Stimulated activated CD8-positive, alpha-beta memory T cell treated with anti-CD3 and anti-CD28 coated beads, Interleukin-4, amount 100 ng/mL, for 1 hour (primary cell): ENCODE results near the gene ATXN1.
"Not testable (repeated sequence)": the region's sequence is repeated elsewhere in the genome, so short reads cannot be mapped to it uniquely, and the experiment has no call there.

Experiments
- DNase-seq, 2 donors: peaks; one replicate each; pipeline ENCODE4 v3.0.0-alpha.2; 2020; ENCODE audit warnings: low read depth in 2 of 2, low spot score in 1 of 2

Gene ATXN1

DNA sequence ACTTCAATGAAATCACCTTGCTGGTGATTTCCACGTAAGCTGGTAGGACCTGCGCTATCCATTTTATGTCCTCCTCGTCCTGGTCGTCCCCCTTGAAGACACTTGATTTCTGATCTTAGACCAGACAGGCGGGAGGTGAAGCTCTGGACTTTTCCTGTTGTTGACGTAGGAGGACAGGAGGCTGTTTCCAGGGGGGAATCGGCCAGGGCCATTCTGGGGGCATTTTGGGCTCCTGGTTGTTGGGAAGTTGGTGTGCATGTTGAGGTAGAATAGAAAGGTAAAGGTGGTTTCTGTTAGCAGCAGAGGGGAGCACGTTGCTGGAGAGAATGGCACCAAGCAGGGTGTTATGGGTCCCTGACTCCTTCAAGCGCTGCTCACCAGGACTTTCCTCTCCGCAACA is 466.9 kb downstream of the ATXN1 start:
- DNase-seq = no peak

DNA sequence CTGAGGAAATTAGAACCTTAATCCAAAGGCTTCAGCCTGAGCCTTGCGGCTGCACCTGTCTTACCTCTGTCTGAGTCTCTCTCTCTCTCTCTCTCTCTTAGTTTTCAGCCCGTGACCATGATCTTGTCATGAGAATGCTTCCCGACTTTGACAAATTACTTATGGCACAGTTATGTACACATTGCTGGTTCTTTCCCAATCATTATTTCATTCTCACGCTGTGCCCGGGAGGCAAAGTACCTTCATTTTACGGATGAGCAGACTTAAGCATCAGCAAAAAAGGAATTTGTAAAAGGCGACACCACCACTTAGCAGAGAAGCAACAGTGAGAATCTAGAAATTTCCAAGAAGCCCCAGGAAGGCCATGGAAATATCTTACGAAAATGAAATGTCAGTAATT is 468.3 kb downstream of the ATXN1 start:
- DNase-seq = no peak

DNA sequence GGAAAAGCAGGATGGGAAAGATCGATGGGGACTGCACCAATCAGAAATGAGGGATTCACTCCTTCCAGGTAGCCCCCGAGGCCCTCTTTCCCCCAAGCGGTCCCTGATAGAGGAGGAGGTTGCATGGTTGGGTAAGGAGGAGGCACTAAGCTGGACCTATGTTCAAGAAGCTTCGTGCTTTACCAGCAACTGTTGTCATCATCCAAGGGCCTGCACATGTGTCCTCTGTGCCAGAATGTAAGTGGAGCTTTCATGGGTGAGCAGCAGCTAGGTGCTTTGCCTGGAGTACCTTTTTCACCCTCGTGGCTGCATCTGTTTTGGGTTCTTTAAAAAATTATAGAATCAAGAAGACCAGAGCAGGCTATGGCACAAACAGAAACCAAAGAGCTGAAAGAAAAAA is 468.8 kb downstream of the ATXN1 start:
- DNase-seq = no peak

DNA sequence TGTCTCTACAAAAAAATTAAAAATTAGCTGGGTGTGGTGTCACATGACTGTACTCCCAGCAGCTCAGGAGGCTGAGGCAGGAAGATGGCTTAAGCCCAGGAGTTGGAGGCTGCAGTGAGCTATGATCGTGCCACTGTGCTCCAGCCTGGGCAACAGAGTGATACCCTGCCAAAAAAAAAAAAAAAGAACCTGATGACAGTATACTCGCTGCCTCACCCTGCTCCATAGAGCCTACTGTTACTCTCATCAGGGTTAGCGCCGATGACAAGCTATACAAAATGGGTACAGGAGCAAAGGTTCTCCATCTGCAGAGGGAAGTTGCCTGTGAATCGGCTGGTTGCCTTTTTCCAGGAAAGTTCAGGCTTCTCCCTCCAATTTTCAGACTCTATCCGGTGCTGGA is 469.5 kb downstream of the ATXN1 start:
- no peak for DNase-seq

DNA sequence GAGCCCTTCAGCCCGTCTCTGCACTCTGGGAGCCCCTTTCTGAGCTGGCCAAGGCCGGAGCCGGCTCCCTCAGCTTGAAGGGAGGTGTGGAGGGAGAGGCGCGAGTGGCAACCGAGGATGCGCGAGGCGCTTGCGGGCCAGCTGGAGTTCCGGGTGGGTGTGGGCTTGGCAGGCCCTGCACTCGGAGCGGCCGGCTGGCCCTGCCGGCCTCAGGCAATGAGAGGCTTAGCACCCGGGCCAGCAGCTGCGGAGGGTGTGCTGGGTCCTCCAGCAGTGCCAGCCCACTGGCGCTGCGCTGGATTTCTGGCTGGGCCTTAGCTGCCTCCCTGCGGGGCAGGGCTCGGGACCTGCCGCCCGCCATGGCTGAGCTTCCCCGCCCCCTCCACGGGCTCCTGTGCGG is 473.1 kb downstream of the ATXN1 start:
- DNase-seq = no peak

DNA sequence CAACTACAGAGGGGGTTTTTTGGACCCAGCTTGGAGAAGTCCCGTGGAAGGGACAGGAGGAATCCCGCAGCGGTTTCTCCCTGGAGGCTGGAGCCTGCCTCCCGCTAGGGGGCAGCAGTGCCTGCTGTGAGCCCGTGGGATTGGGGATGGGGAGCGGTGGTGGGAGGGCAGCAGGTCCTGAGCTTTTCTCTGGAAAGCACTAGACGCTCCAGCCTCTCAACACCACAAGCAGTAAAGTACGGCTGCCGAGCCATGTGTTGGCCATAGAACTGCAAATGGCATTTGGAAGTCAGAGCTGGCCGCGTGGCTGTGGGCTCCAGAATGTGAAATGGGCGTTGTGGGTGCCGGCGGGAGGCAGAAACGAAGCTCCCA is 475.1 kb downstream of the ATXN1 start:
- no peak for DNase-seq

DNA sequence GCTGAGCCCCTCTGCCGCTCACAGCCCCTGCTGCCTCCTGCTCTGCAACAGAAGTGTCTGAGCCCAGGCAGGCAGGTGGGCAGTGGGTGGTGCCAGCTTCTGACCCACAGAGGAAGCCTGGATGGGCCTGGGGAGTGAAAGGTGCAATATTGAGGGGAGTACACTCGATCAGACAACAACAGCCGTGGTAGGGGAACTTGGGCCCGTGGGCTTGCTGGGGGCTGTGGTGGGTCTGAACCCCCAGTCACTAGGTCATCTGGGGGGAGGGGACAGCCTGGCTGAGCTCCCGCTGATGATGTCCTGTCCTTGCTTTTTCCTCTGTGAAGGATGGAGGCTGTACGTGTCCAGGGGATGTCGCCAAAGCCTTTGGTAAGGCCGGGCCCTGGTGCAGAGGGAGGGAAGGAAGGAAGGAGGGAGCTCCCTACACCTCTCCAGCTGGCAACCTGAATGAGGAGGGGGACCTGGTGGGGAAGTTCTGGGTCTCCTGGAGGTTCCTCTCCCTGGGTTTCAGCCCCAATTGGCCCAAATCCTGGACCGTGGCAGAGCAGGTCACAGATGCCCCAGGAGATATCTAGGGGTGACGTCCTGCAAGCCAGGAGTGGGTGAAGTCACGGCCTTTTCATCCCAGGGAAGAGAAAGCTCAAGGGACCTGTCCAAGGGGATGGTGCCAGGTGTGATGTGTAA is 475.7 kb downstream of the ATXN1 start:
- no peak for DNase-seq

DNA sequence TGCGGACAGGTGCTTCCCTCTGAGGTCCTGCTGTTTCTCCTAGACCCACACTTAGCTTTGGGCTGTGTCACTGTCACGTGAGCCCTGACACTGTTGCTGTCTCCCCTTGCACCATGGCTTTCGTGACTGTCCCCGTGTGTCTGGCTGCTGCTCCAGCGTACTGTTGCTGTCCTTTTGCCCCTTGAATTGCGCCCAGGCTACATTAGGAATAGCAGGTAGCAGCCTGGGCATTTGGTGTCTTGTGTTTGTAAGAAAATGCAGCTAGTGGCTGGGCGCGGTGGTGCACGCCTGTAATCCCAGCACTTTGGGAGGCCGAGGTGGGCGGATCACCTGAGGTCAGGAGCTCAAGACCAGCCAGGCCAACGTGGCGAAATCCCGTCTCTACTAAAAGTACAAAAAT is 476.8 kb downstream of the ATXN1 start:
- no peak for DNase-seq

DNA sequence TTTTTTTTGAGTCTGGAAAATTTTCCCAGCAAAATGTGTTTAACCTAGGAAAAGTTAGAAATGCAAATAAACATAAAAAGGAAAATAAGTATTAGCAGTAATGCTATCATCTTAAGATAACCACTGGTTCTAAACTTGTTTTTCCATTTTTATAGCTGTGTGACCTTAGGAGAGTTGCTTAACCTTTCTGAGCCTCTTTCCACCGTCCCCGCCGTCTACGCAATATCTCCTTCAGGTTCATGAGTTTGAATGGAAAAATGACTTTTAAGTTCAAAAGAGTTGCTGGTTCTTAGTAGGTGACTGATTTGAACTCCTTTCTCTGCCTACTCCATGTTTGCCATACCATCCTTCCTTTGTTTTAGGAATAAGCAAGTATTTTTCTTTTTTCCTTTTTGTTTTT is 478.9 kb downstream of the ATXN1 start:
- DNase-seq = no peak

DNA sequence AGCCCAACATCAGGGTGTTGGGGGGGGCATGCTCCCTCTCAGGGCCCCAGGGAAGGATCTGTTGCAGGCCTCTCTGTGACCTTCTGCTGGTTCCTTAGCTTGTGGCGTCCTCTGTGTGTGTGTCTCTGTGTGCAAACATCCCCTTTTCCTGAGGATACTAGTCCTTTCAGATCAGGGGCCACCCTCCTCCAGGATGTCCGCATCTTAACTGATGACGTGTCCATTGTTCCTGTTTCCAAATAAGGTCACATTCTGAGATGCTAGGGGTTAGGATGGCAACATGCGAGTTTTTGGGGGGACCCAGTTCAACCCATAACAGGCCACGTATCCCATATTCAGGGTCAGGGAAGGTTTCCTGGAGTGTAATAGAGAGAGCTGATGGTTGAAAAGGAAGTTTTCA is 482.0 kb downstream of the ATXN1 start:
- no peak for DNase-seq

DNA sequence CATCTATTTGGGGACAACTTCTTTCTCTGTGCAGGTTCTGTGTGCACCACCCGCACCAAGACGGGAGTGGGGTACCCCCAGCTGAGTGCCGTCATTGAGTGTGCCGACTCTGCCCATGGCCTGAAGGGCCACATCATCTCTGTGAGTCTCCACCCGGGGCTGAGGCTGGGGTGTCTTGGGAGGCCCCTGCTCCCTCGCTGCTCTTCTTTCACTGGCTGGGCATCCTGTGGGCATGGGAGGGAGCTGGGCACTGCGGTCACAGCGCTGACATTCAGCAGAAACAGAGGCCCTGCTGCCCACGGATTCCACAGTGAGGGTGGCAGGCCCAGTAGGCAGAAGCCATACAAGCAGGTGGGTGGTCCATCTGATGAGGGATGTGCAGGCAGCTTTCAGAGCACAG is 482.5 kb downstream of the ATXN1 start:
- no peak for DNase-seq

DNA sequence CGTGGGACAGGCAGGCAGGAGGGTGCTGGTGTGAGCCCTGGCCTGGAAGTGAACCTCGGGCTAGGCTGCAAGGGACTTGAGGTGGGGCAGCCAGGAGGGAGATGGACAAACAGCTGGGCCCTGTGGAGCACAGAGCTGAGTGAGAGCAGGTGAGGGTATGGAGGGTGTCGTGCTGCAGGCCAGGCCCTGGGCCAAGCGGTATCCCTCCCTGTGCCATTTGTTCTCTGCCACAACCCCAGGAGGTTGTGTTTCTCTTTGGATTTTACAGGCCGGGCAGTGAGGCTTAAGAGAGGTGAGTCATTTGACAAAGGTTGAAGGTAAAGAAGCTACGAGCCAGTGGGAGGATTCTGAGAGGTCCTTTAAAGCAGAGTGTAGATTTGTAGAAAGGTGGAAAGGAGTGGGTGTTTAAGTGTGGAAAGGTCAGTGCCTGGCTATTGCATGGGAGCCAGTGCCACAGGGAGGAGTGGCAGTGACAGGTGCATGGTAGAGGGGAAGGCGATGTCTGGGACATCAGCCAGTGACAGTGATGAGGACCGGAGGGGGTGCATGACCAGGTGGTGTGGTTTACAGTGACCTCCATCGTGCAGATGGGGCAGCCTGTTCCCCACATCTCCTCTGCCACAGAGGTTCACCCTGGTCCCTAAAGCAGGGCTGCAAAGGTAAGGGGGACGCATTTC is 483.1 kb downstream of the ATXN1 start:
- no peak for DNase-seq

DNA sequence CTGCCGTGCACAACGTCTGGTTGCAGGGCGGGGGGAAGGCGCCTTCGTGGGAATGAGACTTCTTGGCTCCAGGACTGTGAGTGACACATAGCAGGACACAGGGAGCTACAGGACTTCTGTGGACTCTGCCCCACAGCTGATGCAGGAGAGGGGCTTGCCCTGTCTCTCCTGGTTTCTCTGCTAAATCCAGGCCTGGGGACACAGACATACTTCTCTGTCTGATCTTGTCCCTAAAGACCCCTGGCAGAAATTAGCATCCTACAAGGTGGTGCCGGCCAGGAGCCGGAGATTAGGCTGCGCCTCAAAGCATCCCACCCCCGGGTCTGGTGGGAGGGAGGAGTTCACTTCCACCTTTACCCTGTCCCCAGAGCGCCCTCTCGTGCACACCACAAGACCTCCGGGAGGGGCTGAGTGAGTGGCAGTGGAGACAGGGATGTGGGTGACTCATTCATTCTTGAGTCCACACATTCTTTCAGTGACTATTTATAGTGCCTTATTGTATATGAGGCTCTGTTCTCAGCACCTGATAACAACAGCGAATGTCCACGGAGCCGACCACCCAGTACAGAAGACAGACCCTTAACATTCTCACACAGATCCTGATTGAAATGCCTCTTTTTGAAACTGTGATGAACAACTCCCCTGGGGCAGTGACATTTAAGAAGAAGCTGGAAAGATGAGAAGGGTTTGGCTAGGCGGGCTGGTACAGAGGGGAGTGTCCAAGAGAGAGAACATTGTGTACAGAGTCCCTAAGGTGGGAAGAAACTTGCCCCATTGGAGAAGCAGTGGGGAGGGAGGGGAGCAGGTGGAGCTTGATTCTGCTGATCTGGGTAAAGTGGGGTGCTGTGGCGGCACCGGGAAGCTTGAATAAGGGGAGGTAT is 483.9 kb downstream of the ATXN1 start:
- DNase-seq = no peak

DNA sequence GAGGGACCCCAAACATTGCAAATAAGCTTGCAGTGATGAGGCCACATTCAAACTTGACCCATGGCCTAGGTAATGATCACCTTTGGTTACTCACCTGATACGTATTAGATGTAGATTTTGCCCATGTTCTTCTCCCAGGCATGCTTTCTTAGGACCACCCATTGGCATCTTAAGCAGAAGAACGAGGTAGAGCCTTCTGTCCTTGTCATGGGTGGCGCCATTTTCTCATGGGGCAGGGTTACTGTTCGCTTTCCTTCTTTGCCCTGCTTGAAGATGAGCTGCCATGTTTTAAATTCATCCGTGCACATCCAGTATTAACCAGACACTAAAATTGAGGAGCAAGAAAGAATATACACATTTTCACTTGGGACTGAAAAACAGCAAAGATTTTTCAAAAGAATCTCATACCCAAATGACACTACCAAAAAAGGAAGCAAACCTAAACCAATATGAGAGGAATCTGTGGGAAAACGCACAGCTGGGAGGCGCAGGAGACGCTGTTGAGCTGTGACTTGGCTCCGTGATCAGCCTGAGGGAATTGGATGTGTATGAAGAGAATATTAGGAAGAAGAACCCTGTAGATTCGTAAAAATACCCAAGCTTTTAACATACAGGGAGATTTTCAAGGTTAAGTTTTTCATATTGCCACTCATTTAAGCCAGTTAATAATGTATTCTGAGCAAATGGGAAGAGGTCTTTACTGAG is 486.2 kb downstream of the ATXN1 start:
- no peak for DNase-seq

DNA sequence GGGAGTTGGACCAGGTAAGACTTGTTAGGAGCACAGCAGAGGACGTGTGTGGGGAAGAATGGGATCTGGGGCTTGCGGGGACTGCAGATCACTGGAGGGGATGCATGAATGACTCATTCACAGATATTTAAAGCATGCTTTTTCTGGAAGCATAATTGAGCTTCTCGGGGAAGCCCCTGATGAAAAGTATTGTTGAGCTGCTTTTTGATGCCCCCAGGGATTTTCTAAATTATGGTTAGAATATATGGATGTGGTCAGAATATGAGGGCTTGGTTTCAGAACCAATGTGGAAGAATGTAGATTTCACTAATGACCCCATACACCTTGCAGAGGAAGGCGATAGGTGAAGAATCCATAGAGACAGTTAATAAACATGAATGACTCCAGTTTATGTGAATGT is 486.8 kb downstream of the ATXN1 start:
- no peak for DNase-seq

DNA sequence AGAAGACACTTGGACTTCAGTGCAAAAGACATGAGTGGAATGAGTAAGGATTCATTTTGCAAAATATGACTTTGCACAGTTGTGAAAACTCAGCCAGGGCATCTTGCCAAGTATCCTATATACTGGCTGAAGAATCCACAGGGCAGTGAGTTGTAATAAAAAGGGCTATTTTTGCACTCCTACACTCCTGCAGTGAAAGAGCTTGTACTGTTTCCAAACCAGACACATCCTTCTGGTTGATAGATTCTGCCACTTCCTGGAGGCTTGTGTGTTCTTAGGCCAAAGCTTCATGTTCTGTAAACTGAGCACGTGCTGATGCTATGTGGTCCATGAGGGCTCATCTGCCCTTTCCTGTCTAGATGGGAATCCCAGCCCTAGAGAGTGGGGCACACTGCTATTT is 488.0 kb downstream of the ATXN1 start:
- no peak for DNase-seq

DNA sequence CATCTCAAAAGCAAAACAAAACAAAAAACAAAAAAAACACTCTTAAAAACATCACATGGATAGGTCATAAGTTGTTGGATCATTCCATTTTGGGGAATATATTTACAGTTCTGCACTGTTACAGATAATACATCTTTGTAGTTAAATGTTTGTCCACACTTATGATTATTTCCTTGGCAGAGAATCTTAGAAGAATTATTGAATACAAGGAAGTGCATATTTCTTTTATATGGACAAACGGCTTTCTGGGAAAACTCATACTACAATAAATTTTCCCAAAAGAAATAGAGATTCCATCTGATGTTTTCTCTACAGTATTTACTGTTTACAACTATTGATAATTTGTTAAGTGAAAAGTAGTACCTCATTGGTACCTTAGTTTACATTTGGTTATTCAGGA is 489.1 kb downstream of the ATXN1 start:
- DNase-seq = no peak

DNA sequence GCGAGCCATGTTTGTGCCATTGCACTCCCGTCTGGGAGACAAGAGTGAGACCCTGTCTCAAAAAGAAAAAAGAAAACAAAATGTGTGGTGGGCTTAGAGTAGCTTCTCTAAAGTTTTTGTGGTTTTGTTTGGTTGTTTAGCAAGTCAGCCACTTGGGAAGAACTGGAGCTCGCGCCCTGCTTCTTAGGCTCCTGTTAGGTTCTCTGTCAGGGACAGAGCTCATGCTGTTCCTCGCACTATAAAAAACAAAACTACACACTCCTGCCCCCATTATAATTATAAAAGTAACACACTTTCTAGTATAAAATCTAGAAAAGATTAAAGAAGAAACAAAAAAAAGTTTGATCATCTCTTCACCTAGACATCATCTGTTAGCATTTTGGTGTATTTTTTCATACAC is 489.8 kb downstream of the ATXN1 start:
- DNase-seq = no peak

DNA sequence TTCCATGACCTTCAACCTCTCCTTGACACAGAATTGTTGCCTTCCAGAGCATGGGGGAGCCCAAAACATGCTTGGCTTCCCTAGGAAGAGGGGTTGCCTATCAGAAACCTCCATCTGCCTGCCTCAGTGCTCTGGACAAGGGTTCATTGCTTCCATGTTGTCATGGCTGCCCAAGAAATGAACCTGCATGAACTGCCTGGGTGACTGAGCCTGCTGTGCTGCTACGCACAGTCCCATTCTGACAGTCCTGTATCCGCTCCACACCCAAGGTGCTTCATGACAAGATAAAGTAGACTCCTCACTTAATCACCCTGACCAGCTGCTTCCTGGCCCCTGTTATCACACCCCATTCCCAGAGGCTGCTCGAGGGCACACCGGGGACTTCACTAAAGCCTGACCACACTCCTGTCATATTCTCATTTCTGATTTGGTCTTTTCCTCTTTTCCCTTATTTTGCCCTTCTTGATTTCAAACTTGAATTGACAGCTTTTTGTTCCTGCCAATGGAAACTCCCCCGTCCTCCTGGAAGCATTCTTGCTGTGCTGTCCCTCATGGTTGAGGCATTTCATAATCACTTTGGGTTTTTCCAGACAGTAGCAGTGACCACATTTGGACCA is 491.0 kb downstream of the ATXN1 start:
- DNase-seq = no peak

DNA sequence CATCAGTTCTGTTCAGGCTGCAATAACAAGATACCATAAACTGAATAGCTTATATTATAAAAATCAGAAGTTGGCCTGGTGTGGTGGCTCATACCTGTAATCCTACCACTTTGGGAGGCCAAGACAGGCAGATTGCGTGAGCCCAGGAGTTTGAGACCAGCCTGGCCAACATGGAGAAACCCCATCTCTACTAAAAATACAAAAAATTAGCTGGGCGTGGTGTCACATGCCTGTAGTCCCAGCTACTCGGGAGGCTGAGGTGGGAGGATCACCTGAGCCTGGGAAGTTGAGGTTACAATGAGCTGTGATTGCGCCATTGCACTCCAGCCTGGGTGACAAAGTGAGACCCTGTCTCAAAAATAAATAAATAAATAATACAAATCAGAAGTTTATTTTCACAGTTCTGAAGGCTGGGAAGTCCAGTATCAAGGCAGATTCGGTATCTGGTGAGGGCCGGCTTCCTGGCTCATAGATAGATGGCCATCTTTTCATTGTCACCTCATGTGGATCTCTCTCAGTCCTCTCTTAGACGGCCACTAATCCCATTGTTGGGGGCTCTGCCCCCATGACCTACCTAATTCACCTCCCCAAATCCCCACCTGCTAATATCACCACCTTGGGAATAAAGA is 491.7 kb downstream of the ATXN1 start:
- not testable (repeated sequence) for DNase-seq
